ENCODE data around the gene ADCY5.

The ADCY5 gene

DNA sequence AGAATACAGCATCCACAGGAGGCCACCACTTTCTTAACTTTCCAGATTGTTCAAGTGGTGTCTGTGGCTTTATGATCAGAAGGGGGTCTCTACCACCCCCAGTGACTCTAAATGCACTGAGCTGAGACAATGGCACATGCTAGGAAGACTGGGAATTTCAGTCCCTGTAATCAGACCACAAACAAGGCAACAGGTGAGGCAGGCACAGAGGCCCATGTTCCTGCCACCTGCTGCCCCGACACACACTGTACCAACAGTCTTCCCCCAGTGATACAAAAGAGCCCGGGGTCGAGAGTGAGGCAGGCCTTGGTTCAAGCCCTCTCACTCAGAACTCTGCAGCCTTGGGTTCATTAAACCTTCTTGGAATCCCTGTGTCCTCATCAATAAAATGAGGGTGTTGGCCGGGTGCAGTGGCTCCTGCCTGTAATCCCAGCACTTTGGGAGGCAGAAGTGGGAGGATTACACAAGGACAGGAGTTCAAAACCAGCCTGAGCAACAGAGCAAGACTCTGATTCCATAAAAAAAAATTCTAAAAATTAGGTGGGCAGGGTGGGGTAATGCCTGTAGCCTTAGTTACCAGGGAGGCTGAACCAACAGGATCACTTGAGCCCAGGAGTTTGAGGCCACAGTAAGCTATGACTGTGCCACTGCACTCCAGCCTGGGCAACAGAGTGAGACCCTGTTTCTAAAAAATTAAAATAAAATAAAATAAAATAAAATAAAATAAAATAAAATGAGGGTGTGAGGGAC is 55.8 kb downstream of the ADCY5 start:
- TF ChIP-seq FOXP2 (optimal IDR thresholded peaks at IDR 0.05; ENCODE audit: borderline replicate concordance, extremely low read depth, extremely low read length, insufficient read depth) (no peak), POLR2AphosphoS5 (IDR thresholded peaks at IDR 0.05; ENCODE audit: low read depth, low read length) (no peak), SIN3A (IDR thresholded peaks at IDR 0.05; ENCODE audit: borderline replicate concordance, insufficient read depth, low read length) (no peak), TAF1 (IDR thresholded peaks at IDR 0.05; ENCODE audit: borderline replicate concordance, insufficient read depth, low read length) (no peak)
- TF ChIP-seq, protein P1, sequence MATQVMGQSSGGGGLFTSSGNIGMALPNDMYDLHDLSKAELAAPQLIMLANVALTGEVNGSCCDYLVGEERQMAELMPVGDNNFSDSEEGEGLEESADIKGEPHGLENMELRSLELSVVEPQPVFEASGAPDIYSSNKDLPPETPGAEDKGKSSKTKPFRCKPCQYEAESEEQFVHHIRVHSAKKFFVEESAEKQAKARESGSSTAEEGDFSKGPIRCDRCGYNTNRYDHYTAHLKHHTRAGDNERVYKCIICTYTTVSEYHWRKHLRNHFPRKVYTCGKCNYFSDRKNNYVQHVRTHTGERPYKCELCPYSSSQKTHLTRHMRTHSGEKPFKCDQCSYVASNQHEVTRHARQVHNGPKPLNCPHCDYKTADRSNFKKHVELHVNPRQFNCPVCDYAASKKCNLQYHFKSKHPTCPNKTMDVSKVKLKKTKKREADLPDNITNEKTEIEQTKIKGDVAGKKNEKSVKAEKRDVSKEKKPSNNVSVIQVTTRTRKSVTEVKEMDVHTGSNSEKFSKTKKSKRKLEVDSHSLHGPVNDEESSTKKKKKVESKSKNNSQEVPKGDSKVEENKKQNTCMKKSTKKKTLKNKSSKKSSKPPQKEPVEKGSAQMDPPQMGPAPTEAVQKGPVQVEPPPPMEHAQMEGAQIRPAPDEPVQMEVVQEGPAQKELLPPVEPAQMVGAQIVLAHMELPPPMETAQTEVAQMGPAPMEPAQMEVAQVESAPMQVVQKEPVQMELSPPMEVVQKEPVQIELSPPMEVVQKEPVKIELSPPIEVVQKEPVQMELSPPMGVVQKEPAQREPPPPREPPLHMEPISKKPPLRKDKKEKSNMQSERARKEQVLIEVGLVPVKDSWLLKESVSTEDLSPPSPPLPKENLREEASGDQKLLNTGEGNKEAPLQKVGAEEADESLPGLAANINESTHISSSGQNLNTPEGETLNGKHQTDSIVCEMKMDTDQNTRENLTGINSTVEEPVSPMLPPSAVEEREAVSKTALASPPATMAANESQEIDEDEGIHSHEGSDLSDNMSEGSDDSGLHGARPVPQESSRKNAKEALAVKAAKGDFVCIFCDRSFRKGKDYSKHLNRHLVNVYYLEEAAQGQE (IDR thresholded peaks at IDR 0.05; ENCODE audit: insufficient read depth in 1 of 2, low read depth in 2 of 2, low read length in 2 of 2) = no peak

DNA sequence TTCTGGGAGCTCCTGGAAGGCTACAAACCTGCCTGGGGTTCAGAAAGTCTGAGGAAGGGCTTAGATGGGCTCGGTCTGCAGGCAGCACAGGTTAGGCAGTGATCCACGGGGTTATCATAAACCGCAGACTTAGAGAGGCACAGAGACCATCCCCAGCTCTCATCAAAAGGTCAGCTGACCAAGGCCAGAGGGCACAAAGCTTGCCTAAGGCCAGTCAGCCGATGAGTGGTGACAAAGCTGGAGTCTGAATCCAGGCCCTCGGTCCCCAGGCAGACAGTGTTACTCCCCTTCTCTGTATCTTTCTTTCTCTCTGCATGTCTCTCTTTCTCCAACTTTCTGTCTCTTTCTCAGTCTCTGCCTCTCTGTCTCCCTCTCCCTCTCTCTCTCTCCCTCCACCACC is 56.5 kb downstream of the ADCY5 start:
- TF ChIP-seq TAF1 (IDR thresholded peaks at IDR 0.05; ENCODE audit: borderline replicate concordance, insufficient read depth, low read length) (no peak), SIN3A (IDR thresholded peaks at IDR 0.05; ENCODE audit: borderline replicate concordance, insufficient read depth, low read length) (no peak), POLR2AphosphoS5 (IDR thresholded peaks at IDR 0.05; ENCODE audit: low read depth, low read length) (no peak), FOXP2 (optimal IDR thresholded peaks at IDR 0.05; ENCODE audit: borderline replicate concordance, extremely low read depth, extremely low read length, insufficient read depth) (no peak)
- TF ChIP-seq, protein P1 (IDR thresholded peaks at IDR 0.05; ENCODE audit: insufficient read depth in 1 of 2, low read depth in 2 of 2, low read length in 2 of 2) = no peak

DNA sequence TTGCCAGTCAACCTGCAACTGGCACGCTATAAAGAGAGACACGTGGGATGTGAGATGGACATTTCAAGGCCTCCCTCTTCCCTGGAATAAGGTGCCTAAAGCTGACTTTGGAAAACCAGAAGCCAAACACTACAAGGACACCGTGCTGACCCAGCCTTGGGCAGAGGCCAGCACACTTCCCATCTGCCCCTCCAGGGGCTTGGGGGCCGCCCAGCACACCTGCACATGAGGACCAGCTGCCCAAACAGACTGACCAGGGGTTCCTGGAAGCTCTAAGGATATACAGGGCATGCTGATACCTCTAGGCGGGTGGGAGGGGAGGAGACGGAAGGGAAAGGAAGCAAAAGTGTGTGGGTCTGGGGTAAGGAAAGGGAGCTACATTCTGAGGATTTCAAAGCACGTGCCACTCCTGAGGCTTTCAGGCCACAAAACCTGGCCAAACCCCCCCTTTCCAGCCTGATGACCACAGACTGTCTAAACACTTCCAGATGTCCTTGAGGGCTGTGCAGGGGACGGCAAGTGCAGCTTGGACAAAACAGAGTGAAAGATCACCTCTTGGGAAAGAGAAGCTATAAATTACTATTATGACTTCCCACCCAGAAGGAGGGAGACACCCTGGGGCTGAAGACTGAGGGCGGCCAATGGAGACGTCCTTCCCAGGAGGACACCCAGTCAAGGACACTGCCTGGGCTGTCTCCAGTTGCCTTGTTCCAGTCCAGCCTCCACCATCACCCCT is 57.9 kb downstream of the ADCY5 start:
- no peak for TF ChIP-seq SIN3A (IDR thresholded peaks at IDR 0.05; ENCODE audit: borderline replicate concordance, insufficient read depth, low read length)

DNA sequence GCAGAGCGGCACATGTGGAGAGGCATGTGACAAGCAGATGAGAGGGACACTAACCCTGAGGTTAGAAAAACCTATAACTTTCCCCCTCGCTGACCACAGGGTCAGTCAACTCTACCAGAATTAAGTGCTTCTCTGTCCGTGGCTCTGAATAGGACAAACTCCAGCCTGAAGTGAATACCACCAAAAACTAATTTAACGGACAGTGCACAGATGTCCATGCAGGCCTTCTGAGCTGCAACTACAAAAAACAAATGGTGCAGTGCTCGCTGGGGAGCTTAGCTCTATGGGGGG is 59.3 kb downstream of the ADCY5 start:
- TF ChIP-seq TAF1 (IDR thresholded peaks at IDR 0.05; ENCODE audit: borderline replicate concordance, insufficient read depth, low read length) = no peak

DNA sequence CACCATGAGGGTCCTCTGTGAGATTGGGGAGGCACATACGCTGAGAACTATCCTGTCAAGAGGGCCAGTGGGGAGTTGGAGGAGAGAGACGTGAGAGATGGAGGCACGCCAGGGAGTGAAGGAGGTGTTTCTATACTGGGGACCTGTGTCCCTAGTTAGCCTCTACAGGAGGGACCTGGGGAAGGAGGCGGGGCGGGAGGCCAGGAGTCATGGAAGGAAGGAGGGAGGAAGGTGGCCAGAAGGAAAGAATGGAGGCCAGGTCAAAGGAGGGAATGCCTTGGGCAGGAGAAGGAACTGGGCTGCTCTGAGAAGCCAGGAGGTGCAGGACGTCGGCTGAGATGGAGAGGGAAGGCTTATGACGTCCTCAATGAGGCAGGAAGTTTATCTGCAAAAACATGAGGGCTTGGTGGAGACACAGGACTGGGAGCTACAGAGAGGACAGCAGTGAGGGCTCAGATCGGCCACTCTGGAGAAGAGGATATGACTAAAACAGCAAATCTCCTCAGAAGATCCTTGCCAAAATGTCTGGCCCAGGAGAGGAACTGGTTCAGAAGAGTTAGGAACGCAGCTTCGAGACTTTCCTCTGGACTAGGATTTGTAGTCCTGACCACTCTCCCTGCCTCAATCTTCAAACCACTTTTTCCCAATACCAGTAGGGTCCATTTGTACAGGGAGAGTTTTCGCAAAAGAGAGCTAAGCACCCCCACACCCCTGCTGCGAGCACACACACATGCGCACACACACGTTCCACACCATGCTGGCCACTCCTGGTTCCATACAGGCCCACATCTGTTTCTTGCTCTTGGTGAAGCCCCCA is 59.9 kb downstream of the ADCY5 start:
- TF ChIP-seq, protein P1 (IDR thresholded peaks at IDR 0.05; ENCODE audit: insufficient read depth in 1 of 2, low read depth in 2 of 2, low read length in 2 of 2) = no peak
- no peak for TF ChIP-seq TAF1 (IDR thresholded peaks at IDR 0.05; ENCODE audit: borderline replicate concordance, insufficient read depth, low read length)
- TF ChIP-seq SIN3A (IDR thresholded peaks at IDR 0.05; ENCODE audit: borderline replicate concordance, insufficient read depth, low read length) = no peak

DNA sequence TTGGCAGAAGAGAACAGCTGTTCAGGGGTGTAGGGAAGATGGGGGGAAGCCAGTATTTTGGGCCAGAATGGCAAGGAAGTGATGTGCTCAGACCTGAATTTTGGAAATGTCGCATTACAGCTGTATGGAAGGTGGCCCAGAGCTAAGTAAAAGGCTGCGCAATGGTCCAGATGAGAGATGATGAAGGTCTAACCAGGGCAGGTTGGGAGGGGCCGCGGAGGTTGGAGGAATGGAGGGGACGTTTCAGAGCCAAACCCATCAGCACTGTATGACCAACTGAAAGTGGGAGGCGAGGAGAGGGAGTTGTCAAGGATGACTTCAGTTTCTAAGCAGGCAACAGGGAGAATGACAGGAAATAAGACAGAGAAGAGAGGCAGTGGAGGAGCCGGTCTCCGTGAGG is 60.8 kb downstream of the ADCY5 start:
- no peak for TF ChIP-seq FOXP2 (optimal IDR thresholded peaks at IDR 0.05; ENCODE audit: borderline replicate concordance, extremely low read depth, extremely low read length, insufficient read depth)
- no peak for TF ChIP-seq TAF1 (IDR thresholded peaks at IDR 0.05; ENCODE audit: borderline replicate concordance, insufficient read depth, low read length)
- TF ChIP-seq POLR2AphosphoS5 (IDR thresholded peaks at IDR 0.05; ENCODE audit: low read depth, low read length) = no peak
- TF ChIP-seq, protein P1 (IDR thresholded peaks at IDR 0.05; ENCODE audit: insufficient read depth in 1 of 2, low read depth in 2 of 2, low read length in 2 of 2) = no peak
- TF ChIP-seq SIN3A (IDR thresholded peaks at IDR 0.05; ENCODE audit: borderline replicate concordance, insufficient read depth, low read length) = no peak

Data from PFSK-1 (cell line).